Liver (tissue), 9 donors: ENCODE measurements around the gene RASGRF1. TPM values are rescaled to one million over a fixed set of nuclear protein-coding genes. Genes with fewer than 3 reads are reported as not detected.

ENCODE experiments used
- DNase-seq: peaks from one replicate; pipeline ENCODE4 v3.0.0-alpha.2; 2017; ENCODE audit warnings: low spot score
- H3K27ac ChIP-seq, 2 donors: one replicate each; pipeline ENCODE4 v1.7.0; 2013; ENCODE audit warnings: inconsistent platforms in 2 of 2, low read length in 2 of 2, control low read depth in 1 of 2, low read depth in 1 of 2, mild to moderate bottlenecking in 1 of 2
- H3K27me3 ChIP-seq, 4 donors: one replicate each; pipeline versions ENCODE4 v1.6.1 to v1.7.0; 2013; ENCODE audit warnings: low read length in 3 of 4, inconsistent platforms in 1 of 4, mild to moderate bottlenecking in 1 of 4, moderate library complexity in 1 of 4; ENCODE audit not compliant: control insufficient read depth in 4 of 4, insufficient read depth in 4 of 4
- H3K36me3 ChIP-seq, 4 donors: one replicate each; pipeline versions ENCODE4 v1.6.1 to v1.7.0; 2013; ENCODE audit warnings: low read length in 3 of 4, mild to moderate bottlenecking in 3 of 4, low read depth in 1 of 4, moderate library complexity in 1 of 4; ENCODE audit not compliant: control insufficient read depth in 4 of 4, insufficient read depth in 3 of 4
- H3K4me1 ChIP-seq, 4 donors: one replicate each; pipeline versions ENCODE4 v1.6.1 to v1.7.0; 2013; ENCODE audit warnings: low read length in 3 of 4, mild to moderate bottlenecking in 3 of 4, moderate library complexity in 1 of 4; ENCODE audit not compliant: control insufficient read depth in 4 of 4, insufficient read depth in 4 of 4
- H3K4me3 ChIP-seq, 3 donors: one replicate each; pipeline versions ENCODE4 v1.6.1 to v1.7.0; 2013; ENCODE audit warnings: low read length in 3 of 3, control low read depth in 1 of 3, low read depth in 1 of 3, mild to moderate bottlenecking in 1 of 3
- H3K9ac ChIP-seq, 2 donors: one replicate each; pipeline ENCODE4 v1.7.0; 2013; ENCODE audit warnings: low read length in 2 of 2, mild to moderate bottlenecking in 2 of 2, moderate library complexity in 2 of 2, control low read depth in 1 of 2, low read depth in 1 of 2
- H3K9me3 ChIP-seq, 4 donors: one replicate each; pipeline versions ENCODE4 v1.6.1 to v1.7.0; 2013; ENCODE audit warnings: low read length in 3 of 4; ENCODE audit not compliant: control insufficient read depth in 4 of 4
- ATF3 ChIP-seq: IDR thresholded peaks from 2 replicates; pipeline ENCODE4 v1.6.1; 2016; ENCODE audit warnings: antibody characterized with exemption
- CTCF ChIP-seq: fragments of 150-350 bp; IDR thresholded peaks from 2 replicates; pipeline ENCODE4 v1.5.1; 2017; ENCODE audit warnings: improper control_type of control experiment, low read depth, low read length; ENCODE audit not compliant: missing input control
- EGR1 ChIP-seq, 2 donors: IDR thresholded peaks; 2 replicates each; pipeline ENCODE4 v1.6.1; 2016 to 2018; ENCODE audit warnings: antibody characterized with exemption in 2 of 2, low read depth in 2 of 2
- FOXA1 ChIP-seq: IDR thresholded peaks from 2 replicates; pipeline ENCODE4 v1.6.1; 2016; ENCODE audit warnings: antibody characterized with exemption
- FOXA2 ChIP-seq: IDR thresholded peaks from 2 replicates; pipeline ENCODE4 v1.6.1; 2016; ENCODE audit warnings: antibody characterized with exemption
- GABPA ChIP-seq, 2 donors: IDR thresholded peaks in 1 of 2; conservative IDR thresholded peaks in 1 of 2; 2 replicates each; pipeline ENCODE4 v1.6.1; 2016; ENCODE audit warnings: antibody characterized with exemption in 2 of 2, mild to moderate bottlenecking in 1 of 2, moderate library complexity in 1 of 2
- HNF4A ChIP-seq, 2 donors: conservative IDR thresholded peaks; 2 replicates each; pipeline ENCODE4 v1.6.1; 2016; ENCODE audit warnings: antibody characterized with exemption in 2 of 2, mild to moderate bottlenecking in 2 of 2
- MAX ChIP-seq: IDR thresholded peaks from 2 replicates; pipeline ENCODE4 v1.6.1; 2016; ENCODE audit warnings: antibody characterized with exemption
- REST ChIP-seq: IDR thresholded peaks from 2 replicates; pipeline ENCODE4 v1.6.1; 2016; ENCODE audit warnings: antibody characterized with exemption, mild to moderate bottlenecking
- RXRA ChIP-seq, 2 donors: IDR thresholded peaks; 2 replicates each; pipeline ENCODE4 v1.6.1; 2017 to 2018; ENCODE audit warnings: antibody characterized with exemption in 2 of 2, mild to moderate bottlenecking in 1 of 2
- TAF1 ChIP-seq: conservative IDR thresholded peaks from 2 replicates; pipeline ENCODE4 v1.6.1; 2016; ENCODE audit warnings: antibody characterized with exemption, mild to moderate bottlenecking
- YY1 ChIP-seq: IDR thresholded peaks from 2 replicates; pipeline ENCODE4 v1.6.1; 2016; ENCODE audit warnings: antibody characterized with exemption, mild to moderate bottlenecking
- ZBTB33 ChIP-seq: IDR thresholded peaks from 2 replicates; pipeline ENCODE4 v1.6.1; 2016; ENCODE audit warnings: antibody characterized with exemption
- WGBS: extraction: QIAGEN DNeasy Blood & Tissue Kit; methylation state at CpG from one replicate; pipeline ENCODE4 v1.1.7; 2013; 5-methylcytosine and 5-hydroxymethylcytosine counted together
- polyA plus RNA-seq, 2 donors: library from polyadenylated mRNA; stranded (reverse) in 1 of 2; unstranded in 1 of 2; fragments of 200-250 nt in 1 of 2; fragments of >200 nt in 1 of 2; fragmentation: Nextera tagmentation in 1 of 2; extraction: Ambion mirVana in 1 of 2; gene quantifications; one replicate each; pipeline versions ENCODE4 v1.2.1 to v1.2.3, GENCODE V29; 2013 to 2015
- total RNA-seq, 2 donors: library from RNA; depleted of rRNA; stranded (reverse); fragments of >200 nt; gene quantifications; one replicate each; pipeline ENCODE4 v1.2.3, GENCODE V29; 2014
- donor health status: healthy.
- donor health status: healthy.
- donor health status: healthy.
- donor health status: healthy.
- donor health status: healthy.

The RASGRF1 gene
- total and polyA plus RNA-seq, 4 donors, result 0.28 TPM; not detected in 3

GRCh38 chr15:78921940-78922339, 168.6 kb downstream of the RASGRF1 start:
- no peak for DNase-seq
- TF ChIP-seq EGR1 (IDR thresholded peaks at IDR 0.05; ENCODE audit: low read depth in 2 of 2) (no peak), ZBTB33 (no peak), FOXA2 (no peak), FOXA1 (no peak), ATF3 (no peak), RXRA (IDR thresholded peaks at IDR 0.05) (no peak), YY1 (no peak), REST (no peak), MAX (no peak), HNF4A (conservative IDR thresholded peaks at IDR 0.05) (no peak)
- H3K4me3 ChIP-seq, result no peak overlapping the region
- no peaks in the 10 kb centered on the region for H3K9me3 ChIP-seq
- H3K36me3 ChIP-seq, result peaks cover 13 to 53% (median 33%) of the 10 kb centered on the region in 4 donors
- no peak overlapping the region for H3K9ac ChIP-seq
- H3K27ac ChIP-seq, result no peak overlapping the region
- WGBS, result 89% methylated on average over 14 of the region's 14 CpGs
- peaks cover 0 to under 1% (median under 1%) of the 10 kb centered on the region in 4 donors for H3K4me1 ChIP-seq
- no peaks in the 10 kb centered on the region for H3K27me3 ChIP-seq

GRCh38 chr15:78921517-78921916, 169.1 kb downstream of the RASGRF1 start:
- TF ChIP-seq TAF1 (no peak), MAX (no peak), ATF3 (no peak), YY1 (no peak), FOXA2 (no peak), GABPA (IDR thresholded peaks at IDR 0.05 in 1 of 2, conservative IDR thresholded peaks at IDR 0.05 in 1 of 2) (no peak), EGR1 (IDR thresholded peaks at IDR 0.05; ENCODE audit: low read depth in 2 of 2) (no peak), RXRA (IDR thresholded peaks at IDR 0.05) (no peak), FOXA1 (no peak), HNF4A (conservative IDR thresholded peaks at IDR 0.05) (no peak), CTCF (no peak)
- Histone ChIP-seq H3K36me3 (peaks cover 13 to 49% (median 33%) of the 10 kb centered on the region in 4 donors), H3K9ac (no peak overlapping the region), H3K27me3 (no peaks in the 10 kb centered on the region), H3K27ac (no peak overlapping the region), H3K4me1 (peaks cover 0 to 3% (median 2%) of the 10 kb centered on the region in 4 donors), H3K4me3 (no peak overlapping the region), H3K9me3 (no peaks in the 10 kb centered on the region)
- WGBS, result 93% methylated on average over 6 of the region's 6 CpGs
- no peak for DNase-seq
